ENCODE data around the gene TMEM161A.
"Not testable (repeated sequence)": the region's sequence is repeated elsewhere in the genome, so short reads cannot be mapped to it uniquely, and the experiment has no call there.

TMEM161A gene

DNA sequence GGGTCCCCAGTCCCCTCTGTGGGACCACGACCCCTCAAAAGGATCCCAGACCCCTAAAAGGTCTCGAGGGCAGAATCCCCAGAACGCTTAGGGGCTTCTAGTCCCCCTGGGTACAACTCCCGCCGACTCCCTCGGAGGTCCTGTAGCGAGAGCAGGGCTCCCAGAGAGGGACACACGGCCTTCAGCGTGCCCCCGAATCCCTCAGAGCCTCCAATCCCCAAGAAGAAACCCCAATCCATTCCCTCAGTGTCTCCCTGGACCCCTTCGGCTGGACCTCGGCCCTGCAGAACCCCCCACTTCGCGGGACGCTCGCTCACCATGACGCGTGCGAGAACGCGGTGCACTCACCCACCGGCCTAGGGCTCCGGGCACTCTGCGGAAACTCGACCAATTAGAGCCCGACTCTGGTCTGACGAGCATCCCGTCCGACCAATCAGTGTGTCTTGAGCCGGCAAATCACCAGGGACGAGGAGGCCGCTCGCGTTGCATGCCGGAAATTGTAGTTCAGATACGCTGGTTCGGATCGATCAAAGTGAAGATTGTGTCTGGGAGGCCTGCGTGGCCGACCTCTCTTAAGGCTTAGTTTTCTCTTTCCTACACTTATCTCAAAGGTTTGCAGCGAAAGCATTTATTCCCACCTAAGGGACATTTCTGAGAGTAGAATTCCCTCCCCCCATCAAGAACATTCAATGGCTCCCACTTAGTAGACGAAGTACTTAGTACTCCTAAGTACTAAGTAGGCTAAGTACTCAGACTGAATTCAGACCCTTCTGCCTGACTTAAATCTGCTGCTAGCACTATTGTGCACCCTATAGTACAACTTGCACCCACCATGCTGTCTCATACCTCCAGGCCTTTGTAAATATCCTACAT is at the start of gene TMEM161A:
TMEM161A (minus strand) TSS at position 370 of the 873 bp plus-strand sequence; CDS start at position 320, 50 bp downstream.
- DNase-seq, result peak; percentile 62

DNA sequence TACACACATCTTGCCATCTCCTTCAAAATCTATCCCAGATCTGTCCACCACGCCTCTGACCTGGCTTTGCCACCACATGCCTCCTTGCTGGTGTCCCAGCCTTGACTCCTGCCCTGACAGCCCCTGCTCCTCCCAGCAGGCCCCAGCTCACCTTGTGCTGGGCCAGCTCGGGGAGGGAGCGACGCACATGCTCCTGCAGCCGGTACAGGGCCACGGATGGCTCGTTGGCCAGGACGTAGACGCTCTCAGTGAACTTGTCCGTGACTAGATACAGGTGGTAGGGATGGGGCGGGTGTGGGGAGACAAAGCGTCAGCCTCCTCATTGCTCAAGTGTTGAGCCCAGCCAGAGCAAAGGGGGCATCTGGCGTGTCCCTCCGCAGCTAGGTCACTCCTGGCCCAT is 48.5 kb upstream of the TMEM161A start:
- DNase-seq, result no peak

DNA sequence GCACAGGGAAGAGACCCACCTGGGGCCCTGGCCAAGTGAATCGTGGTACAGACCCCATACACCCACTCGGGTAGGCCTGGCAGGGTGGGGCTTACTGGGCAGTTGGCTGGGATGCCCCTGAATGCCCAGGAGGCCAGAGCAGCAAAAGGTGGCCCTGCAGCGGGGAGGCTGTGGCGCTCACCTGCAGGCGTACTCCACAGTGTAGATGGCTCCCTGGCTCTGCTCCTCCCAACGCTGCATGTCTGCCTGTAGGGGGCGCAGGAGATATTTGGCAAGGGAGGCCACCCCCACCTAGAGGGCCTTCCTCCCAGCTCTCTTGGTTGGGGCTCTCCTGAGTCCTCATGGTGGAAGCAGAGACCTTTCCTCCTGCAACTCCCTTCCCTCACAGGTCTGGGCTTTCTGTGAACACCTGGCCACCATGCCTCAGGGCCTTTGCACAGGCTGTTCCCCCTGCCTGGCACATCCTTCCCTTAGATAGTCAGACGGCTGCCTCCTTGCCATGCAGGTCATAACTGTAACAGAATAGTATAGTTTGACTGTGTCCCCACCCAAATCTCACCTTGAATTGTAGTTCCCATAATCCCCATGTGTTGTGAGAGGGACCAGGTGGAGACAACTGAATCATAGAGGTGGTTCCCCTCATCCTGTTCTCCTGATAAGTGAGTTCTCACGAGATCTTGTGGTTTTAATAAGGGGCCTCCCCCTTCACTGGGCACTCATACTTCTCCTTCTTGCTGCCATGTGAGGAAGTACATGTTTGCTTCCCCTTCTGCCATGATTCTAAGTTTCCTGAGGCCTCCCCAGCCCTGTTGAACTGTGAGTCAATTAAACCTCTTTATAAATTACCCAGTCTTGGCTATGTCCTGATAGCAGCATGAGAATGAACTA is 47.8 kb upstream of the TMEM161A start:
- DNase-seq, result no peak

DNA sequence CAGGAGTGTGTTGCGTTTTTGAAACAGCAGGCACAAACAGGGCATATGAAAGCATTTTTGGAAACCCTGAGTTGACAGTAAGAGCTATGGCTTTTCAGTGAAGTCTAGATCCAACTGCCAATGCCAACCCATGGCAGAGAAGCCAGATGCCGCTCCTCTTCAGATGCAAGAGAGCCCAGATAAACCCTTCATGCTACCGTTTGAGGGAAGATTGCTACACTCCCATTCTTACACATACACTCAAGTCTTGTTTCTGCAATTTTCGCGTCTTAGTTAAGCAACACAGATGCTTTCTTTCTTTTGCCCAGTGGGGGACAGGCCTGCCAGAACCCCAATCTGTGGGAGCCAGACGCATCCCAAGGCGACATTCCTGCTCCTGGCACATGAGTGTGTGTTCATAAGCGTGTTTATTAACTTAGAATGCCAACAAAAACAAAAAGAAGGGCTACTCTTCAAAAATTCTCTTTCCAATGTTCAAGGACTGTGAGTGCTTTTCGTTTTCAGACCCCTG is 43.3 kb upstream of the TMEM161A start:
- no peak for DNase-seq

DNA sequence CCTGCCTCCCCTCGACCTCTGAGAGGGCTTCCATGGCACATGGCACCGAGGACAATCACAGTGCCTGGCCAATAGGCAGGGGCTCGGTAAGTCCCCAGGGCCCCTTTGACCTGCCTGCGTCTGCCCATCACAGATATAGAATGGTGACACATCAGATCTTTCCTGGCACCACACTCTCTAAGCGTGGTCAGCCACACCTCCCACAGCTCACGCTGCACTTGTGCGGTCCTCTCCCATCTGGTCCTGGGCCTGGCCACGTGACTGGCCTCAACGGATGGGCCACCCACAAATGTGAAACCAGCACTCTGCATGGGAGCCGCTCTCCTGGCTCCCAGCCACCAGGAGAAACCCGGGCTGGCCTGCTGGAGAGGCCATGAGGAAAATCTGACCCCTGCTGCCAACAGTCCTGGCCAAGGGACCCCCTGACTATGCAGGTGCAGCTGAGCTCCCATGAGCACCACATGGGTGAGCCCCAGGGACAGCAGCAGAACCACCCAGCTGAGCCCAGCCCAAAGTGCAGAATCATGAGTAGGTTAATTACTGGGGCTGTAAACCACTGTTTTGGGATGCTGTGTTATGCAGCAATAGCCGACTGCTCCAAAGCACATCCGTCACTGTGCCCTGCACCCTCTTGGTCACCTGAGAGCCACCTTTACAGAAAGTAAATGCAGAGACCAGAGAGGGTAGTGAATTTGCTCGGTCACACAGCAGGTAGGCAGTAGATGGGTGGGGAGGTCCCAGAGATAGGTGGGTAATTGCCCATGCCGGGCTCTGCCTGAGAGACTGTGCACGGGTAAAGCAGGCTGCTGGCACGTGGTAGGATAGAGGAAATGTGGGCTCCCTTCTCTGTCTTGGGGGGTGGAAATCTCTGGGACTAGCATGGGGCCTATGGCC is 41.5 kb upstream of the TMEM161A start:
- no peak for DNase-seq

DNA sequence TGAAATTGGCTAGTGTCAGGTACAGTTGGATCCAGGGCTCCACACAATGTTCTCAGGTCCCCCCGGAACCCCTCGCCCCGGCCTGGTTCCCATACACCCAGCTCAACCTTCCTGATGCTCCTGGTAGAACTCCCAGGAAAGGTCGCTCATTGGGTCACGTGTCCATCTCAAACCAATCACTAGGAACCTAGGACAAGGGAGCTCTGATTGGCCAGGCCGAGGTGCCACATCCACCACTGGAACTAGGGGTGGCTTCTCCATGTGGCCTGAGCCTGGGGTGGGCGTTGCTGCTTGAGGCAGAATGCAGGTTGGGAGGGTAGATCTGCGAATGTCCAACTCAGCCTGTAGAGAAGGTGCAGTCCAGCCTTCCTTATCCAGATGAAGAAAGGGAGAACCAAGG is 38.7 kb upstream of the TMEM161A start:
- DNase-seq, result no peak

DNA sequence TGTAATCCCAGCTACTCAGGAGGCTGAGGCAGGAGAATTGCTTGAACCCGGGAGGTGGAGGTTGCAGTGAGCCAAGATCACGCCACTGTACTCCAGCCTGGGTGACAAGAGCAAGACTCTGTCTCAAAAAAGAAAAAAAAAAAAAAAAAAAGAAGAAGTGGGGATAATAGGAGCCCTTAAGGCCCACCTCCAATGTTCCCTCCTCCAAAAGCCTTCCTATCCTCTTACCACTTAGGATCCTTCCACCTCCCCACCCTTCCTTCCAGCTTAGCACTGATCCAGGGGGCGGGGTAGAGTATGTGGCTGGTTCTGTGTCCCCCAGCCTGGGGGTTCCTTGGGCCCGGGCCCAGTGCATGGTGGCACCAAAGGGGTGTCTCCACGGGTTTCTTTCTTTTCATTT is 35.0 kb upstream of the TMEM161A start:
- DNase-seq, result not testable (repeated sequence)

DNA sequence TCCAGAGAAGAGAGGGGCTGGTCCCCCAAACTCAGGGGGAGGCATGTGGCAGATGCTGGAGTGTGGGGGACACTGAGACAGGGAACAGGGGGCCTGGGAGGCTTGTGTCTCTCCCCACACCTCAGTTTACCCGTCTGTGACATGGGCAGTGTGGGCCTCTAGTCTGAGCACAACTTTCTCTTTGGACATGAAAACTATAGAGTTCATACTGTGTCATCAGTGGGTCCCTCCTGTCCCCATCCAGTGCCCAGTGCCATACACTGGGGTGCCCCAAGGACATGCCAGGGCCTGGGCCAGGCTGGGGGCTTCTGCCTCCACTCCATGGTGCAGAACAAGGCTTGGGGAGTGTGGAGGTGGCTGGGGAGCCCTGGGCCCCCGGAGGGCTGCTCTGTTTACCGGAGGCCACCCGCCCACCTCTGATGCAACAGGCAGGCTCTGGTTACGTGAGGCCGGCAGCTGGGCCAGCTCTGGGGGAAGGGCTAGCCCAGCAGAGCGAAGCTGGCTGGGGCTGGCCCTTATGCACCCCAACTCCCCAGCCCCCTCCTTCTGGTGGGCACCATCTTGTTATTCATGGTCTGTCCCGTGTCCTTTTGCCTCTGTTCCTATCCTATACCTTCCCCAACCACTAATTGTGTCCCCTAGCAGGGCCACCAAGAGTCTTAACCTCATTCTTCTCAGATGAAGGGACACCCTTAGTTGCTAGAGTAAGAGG is 33.7 kb upstream of the TMEM161A start:
- DNase-seq, result no peak

DNA sequence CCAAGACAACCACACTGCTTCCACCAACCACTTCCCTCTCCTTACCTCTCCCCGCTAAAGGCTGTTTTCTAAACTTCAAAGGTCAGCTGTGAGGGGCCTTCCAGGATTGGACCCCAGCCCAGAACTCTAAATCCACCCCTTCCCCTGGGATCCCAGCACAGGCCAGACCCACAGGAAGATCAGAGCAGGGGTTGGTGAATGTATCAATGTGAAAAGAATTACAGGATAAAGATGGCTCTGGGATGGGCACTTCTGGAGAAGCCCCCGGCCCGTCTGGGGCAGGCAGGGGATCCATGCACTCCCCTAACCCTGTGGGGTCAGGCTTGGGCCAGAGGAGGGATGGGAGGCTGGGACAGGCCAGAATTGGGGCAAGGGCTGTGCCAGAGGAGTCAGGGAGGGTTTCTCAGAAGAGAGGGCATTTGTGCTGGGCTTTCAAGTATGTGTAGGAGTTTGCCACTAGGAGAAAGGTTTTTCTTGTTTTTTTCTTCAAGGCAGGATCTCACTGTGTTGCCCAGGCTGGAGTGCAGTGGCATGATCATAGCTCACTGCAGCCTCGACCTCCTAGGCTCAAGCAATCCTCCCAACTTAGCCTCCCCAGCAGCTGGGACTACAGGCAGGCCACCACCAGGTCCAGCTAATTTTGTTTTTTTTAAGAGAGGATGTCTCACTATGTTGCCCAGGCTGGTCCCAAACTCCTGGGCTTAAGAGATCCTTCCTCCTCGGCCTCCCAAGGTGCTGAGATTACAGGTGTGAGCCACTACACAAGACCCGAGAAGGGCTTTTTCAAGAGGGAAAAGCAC is 32.8 kb upstream of the TMEM161A start:
- DNase-seq, result no peak

DNA sequence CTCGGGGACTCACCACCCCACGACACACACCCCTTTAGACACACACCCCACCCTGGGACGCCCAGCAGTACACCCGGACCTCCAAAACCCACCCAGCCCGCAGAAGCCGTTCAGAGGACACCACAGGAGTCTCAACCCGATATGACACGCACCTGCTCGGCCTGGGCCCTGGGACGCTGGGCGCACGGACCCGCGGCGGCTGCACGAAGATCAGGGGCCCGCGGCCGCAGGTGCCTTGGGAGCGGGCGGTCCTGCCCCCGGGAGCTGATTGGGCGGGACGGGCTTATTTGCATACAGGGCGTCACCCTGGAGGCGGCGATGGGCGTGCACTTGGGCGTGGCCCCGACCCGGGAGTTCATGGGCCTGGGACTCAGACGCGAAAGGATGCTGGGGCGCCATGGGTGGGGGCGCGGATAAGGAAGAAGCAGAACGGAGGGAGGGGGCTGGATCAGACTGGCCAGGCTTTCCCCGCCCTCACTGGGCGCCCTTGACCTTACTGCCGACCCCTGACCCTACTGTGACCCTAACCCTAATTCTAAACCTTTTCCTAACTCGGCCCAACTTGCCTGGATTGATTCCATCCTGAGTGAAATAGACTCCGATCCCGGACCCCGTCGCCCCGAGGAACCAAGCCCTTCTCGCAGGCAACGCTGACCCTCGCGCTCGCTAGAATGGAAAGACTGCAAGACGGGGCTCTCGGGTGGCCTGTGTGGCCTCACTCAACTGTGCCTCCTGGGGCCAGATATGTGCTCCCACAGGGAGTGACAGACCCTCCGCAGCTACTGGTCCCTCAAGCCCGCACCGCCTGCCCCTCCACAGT is 32.0 kb upstream of the TMEM161A start, which contains the start of gene MEF2B:
MEF2B (minus strand) TSS at position 211 of the 820 bp plus-strand sequence. CDS start 19,528 bp downstream, outside the sequence.
- no peak for DNase-seq

DNA sequence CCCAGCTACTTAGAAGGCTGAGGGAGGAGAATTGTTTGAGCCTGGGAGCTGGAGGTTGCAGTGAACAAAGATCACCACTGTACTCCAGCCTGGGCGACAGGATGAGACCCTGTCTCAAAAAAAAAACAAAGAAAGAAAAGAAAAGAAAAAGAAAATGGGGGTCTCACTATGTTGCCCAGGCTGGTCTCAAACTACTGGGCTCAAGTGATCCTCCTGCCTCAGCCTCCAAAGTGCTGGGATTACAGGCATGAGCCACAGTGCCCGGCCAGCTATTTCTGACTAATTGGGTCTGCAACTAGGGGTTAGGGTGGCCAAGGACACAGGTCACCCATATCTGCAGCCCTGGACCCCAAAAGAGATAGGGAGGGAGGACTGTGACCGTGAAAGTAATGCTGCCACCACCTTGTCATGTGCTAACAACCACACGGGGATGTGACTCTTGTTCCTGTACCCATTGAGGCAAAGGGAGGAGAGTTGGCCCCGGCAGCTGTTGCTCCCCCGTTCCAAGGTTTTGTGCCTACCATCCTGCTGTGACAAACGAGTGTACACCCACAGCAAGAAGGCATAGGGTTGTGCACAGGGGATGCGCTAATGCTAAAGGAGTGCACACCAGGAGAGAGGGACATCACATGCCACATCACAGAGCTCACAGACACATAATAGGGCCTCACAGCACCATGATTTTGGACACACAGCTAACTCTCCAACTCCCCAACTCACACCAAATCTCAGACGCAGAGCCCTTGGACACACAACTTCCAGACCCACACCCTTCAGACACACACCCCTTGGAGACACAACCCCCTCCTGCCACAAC is 31.2 kb upstream of the TMEM161A start:
- no peak for DNase-seq

DNA sequence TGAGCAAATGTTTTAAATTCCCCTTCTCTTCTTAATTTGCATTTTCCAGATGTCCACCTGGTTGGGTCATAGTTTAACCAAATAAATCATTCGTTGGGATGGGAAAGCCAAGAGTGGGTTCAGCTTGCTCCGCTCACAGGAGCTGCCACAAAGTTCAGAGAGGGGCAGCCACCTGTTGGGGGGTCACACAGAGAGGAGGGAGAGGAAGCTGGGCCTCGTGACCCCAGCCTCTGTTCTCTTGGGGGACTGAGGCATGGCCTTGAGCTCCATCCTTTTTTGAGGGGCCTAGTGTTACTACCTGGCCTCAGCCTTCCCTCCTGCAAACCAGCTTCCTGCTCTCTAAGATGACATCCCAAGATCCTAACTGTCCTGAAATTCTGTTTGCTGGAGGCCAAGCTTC is 29.3 kb upstream of the TMEM161A start:
- DNase-seq, result no peak

DNA sequence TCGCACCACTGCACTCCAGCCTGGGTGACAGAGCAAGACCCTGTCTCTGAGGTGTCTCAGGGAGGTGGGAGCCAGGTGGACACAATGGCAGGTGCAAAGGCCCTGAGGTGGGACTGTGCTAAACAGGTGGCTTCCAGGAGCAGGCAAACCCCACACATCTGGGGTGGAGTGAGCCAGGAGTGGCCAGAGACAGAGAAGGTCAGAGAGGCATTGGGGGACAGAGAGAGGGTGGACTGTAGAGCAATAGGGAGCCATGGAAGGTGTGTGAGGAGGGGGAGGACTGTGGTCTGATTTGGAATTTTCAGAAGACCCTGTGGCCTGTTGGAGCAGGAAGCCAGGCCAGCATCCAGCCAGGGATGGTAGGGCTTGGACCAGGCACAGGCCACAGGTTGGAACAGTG is 27.1 kb upstream of the TMEM161A start:
- no peak for DNase-seq

DNA sequence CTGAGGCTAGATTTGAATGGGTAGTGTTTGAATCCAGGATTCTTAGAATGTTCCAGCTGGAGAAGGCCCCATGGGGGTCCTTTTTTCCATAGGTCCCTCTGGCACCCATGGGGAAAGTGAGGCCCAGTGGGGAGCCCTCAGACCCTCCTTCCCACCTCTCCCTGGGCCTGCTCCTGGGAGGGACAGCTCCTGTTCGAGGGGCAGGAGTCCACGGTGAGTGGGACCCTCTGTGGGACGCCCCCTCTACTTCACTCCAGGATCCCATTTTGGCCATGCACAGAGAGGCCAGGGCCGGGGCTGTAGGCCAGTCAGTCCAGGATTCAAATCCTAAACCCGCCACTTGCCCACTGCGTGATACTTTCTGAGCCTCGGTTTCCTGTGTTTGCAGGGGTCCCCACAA is 24.2 kb upstream of the TMEM161A start:
- no peak for DNase-seq

DNA sequence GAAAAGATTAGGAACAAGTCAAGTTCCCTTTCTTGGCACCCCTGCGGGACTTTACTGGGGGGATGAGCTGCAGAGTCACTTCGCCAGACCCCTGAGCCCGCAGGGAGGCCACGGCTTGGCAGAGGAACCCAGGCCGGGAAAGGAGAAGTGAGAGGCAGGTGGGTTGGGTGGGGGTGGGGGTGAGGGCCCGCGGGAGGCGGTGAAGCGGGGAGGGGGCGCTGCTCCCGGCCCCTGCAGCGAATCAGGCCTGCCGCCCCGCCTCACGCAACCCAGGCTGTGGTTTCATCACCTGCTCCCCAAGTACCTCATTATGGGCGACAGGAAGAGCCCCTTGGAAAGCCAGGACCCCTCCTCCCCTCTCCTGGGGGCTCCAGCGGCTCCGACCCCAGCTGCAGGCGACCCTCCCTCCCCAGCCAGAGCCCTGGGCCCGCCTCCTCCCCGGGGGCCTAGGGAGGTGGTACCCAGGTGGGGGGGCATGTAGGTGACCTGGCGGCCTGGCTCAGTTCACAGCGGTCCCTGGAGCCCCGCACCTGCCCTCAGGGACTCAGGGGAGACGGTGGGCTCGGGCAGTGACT is 22.3 kb upstream of the TMEM161A start:
- DNase-seq, result no peak

DNA sequence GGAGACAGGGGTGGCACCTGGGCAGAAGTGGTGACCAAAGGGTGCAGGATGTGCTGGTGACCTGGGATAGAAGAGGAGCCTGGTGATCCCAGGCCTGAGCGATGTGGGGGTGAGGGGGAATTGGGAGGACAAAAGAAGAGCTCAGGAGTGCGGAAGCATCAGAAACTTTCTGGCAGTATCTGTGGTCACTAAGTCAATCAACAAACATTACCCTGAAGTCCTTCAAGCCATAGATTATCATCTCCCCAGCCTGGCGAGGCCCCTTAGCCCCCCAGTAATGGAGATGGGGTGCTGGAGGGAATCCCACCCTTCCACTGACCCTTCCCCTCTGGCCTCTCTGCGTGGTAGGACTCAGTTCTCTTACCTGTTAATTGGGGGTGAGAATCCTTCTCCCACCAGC is 21.3 kb upstream of the TMEM161A start:
- no peak for DNase-seq

DNA sequence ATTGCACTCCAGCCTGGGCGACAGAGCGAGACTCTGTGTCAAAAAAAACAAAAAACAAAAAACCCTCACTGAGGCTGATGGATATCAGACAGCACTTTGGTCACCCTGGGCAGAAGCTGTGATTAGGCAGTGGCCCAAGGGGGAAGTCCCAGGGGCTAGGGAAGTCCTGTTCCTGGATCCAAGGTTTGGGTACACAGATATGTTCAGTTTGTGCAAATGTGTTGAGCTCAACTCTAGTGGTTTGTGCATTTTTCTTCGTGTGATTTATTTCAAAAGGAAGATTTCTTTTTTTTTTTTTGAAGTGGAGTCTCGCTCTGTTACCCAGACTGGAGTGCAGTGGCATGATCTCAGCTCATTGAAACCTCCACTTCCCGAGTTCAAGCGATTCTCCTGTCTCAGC is 19.5 kb upstream of the TMEM161A start:
- no peak for DNase-seq

DNA sequence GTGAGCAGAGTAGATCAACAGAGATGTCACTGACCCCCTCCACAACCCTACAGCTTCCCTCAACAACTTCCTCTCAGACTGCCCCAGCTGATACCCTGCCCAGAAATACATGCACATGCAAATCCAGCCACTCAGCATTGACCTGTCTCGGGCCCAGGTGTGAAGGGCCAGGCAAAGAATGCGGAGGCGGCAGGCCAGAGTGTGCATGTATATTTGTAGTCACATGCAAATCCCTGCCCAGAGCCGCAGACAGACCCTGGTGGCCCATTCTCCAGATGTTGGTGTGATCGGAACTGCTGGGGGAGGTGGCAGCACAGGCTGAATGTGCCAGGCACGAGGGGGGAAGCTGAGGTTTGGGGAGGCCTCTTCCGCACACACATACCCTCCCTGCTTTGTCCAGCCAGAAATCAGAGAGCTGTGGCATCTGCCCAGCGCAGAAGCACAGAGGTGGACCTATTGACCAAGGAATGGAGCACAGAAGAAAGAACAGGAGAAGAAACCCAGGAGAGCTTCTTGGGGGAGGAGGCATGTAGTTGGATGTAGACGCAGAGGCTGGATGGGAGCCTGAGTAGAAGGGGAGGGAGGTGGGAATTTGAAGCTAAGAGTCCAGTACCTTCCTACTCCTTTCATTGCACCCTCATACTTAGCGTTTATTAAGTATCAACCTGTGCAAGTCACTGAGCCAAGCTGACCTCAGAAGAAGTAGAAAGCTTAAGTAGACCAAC is 17.4 kb upstream of the TMEM161A start:
- no peak for DNase-seq

Measured in NCI-H187 treated with DMSO at 0.1 percent for 48 hours (cell line).